Left lobe of liver (tissue), 2 donors: Measurements from ENCODE around the gene PTK6. TPM values are rescaled to one million over a fixed set of nuclear protein-coding genes. Genes with fewer than 3 reads are reported as not detected.
"Not testable (repeated sequence)": the region's sequence is repeated elsewhere in the genome, so short reads cannot be mapped to it uniquely, and the experiment has no call there.

Experiments used
- ATAC-seq: fragments of 200-7000 bp; cut with Tn5 transposase; one replicate; pipeline ENCODE4 v1.9.1; 2020; ENCODE audit warnings: mild to moderate bottlenecking, moderate library complexity
- DNase-seq: peaks from one replicate; pipeline ENCODE4 v3.0.0-alpha.2; 2020; ENCODE audit warnings: low spot score
- total RNA-seq: library from RNA; stranded (reverse); gene quantifications from one replicate; pipeline ENCODE4 v1.2.1, GENCODE V29; 2021
- donor health status: DM: no; HTN: no; CAD: no; lungs with moderate emphysema.
- donor health status: DM: no; HTN: yes; CAD: no.

Gene PTK6
- total RNA-seq, 1 donor from 2014 or later, result 12.0 TPM

DNA sequence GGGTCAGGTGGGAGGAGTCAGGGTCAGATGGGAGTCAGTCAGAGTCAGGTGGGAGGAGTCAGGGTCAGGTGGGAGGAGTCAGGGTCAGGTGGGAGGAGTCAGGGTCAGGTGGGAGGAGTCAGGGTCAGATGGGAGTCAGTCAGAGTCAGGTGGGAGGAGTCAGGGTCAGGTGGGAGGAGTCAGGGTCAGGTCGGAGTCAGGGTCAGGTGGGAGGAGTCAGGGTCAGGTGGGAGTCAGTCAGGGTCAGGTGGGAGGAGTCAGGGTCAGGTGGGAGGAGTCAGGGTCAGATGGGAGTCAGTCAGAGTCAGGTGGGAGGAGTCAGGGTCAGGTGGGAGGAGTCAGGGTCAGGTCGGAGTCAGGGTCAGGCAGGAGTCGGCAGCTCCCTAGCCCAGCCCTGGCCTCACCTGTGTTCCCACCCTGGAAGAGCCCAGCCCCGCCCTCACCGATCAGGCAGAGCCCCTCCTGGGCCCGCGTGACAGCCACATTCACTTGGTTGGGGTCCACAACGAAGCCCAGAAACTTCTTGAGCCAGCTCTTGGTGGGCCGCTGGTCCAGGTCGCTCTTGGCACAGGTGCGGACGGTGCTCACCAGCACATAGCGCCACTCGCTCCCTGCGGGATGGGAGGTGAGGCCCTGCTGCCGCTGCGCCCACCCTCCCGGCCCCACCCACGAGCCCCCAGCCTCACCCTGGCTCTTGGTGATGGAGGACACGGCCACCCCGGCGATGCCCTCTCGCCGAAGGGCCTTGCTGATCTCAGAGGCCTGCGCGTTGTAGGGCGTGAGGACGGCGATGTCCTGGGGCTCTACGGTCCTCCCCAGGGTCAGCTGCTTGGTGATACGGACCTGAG lies 22.5 kb upstream of the PTK6 start:
- DNase-seq, ATAC-seq: not testable (repeated sequence)

- DNase-seq (no peak), ATAC-seq (no peak)
These were observed 21.8 kb upstream of the PTK6 start for GRCh38 chr20:63558804-63559484.

- DNase-seq, result no peak
- no peak for ATAC-seq
These were observed 20.3 kb upstream of the PTK6 start for GRCh38 chr20:63557481-63557891.

DNA sequence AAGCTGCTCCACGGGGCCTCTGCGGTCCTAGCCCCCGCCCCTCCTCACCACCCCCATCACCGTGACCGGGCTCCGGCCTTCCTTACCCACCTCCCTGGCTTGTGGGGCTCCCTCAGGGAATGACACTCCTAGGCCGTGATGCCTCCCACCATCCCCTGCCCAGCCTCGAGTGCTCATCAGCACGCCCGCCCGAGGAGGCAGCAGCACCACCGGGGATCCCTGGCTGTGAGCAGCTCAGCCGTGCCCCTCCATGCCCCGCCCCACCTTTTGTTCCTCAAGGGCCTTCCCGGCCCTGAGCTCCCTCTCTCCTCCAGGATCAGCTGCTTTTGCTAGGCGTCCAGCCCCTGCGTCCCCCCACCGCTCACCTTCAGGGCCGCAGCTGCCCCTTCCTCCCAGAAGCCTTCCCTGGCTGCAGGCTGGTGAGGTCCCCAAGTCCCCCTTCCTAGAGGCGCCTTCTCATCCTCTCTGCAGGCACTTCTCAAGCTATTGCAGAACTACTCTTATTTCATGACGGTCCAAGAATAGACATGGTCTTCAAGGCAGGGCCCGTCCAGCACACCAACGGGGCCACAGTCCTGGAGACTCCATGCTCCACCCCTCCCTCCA lies 19.8 kb upstream of the PTK6 start:
- ATAC-seq, result no peak
- DNase-seq, result no peak

- ATAC-seq, result no peak
- no peak for DNase-seq
These were observed 18.6 kb upstream of the PTK6 start for GRCh38 chr20:63555661-63556381.

DNA sequence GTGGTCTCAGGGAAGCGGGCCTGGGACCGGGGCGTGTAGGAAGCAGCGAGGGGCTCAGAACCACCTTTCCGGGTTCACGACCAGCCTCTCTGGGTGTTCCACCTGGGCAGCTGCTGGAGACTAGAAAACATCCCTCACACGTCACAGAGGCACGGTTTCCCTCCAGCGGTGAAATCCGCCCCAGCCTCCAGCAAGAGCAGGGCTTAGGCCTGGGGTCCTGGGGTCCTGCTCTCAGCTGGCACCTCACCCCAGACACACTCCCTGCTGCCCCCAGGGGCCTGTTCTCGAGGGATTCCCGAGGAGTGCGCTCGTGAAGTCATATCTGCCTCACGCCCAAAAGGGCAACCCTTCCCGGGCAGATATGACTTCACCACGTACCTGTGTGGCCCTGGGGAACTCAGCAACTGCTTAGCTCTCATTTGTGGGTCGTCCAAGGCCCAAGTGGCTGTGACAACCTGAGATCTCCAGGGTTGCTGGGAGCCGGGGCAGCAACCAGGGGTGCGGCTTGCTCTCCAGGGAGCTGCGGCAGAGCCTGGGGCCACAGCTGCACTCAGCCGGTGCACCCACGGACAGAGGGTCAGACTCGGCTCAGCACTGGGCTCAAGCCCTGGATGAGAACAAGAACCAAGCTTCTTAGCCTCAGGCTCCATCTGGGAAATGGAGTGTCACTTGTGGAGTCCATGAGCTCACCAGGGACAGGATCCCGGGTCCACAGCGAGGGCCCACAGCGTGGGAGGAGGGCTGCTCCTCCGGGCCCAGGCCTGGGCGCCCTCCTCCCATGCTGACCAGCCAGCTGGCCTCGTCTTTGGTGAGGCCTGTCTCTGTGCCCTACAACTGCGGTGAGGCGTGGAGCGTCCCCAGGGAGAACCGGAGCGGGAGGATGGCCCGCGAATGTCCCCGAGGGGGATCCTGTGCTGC lies 17.4 kb upstream of the PTK6 start:
- ATAC-seq (no peak), DNase-seq (no peak)

DNA sequence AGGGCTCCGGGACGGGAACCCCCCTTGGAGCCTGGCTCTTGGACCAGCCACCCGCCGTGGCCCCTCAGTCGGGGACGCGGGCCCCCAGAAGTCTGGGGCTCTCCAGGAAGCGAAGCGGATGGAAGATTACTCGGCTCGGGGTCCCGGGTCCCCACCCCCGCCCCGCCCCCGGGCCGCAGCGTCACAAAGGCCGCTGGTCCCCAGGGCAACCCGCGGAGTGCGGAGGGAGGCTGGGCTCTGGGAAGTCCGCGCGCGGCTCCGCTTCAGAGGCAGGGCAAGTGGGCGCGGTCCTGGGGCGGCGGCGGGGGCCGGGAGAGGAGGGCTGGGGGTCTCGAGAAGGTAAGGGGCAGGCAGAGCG lies 16.7 kb upstream of the PTK6 start, which contains the start of gene FNDC11:
TSS of gene FNDC11 (plus strand) at position 227 of the 358 bp plus-strand sequence. CDS start 1,505 bp downstream, outside the sequence.
- ATAC-seq (peak; percentile 4), DNase-seq (no peak)

DNA sequence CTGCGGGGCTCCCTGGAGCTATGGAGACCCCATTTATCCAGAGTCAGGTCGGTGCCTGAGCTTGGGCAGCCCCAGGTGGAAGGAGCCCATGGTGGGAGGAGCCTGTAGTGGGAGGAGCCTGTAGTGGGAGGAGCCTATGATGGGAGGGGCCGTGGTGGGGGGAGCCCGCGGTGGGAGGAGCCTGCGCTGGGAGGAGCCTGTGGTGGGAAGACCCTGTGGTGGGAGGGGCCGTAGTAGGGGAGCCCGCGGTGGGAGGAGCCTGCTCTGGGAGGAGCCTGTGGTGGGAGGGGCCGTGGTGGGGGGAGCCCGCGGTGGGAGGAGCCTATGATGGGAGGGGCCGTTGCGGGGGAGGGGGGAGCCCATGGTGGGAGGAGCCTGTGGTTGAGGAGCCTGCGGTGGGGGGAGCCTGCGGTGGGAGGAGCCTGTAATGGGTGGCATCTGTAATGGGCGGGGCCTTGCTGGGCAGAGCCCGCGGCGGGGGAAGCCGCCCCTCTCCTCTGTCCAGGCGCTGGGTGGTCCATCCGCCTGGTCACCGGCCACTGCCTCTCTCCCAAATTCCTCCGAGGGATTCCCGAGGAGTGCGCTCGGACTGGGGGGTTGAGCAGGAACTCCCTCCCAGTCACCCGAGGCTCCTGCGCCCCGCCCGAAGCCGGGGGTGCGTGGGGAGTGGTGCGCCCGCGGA lies 16.2 kb upstream of the PTK6 start:
- peak; percentile 60 for ATAC-seq
- no peak for DNase-seq

- ATAC-seq (no peak), DNase-seq (no peak)
These were observed 15.5 kb upstream of the PTK6 start for GRCh38 chr20:63552481-63553249.

DNA sequence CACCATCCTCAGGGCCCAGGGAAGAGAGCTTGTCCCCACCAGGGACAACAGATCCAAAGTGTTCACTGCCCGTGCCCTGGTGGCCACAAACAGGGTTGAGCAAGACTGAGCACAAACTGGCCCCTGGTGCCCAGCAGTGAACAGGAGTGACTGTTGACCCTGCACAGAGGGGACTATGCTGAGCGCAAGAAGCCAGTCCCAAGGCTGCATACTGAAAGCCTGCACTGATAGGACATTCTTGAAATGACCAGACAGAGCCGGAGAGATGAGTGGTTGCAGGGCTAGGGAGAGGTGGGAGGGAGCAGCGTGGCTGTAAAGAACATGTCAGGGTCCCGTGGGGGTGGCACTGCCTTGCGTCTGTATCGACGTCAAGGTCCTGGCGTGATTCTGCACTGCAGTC lies 13.9 kb upstream of the PTK6 start:
- no peak for DNase-seq
- peak; percentile 69 for ATAC-seq

DNA sequence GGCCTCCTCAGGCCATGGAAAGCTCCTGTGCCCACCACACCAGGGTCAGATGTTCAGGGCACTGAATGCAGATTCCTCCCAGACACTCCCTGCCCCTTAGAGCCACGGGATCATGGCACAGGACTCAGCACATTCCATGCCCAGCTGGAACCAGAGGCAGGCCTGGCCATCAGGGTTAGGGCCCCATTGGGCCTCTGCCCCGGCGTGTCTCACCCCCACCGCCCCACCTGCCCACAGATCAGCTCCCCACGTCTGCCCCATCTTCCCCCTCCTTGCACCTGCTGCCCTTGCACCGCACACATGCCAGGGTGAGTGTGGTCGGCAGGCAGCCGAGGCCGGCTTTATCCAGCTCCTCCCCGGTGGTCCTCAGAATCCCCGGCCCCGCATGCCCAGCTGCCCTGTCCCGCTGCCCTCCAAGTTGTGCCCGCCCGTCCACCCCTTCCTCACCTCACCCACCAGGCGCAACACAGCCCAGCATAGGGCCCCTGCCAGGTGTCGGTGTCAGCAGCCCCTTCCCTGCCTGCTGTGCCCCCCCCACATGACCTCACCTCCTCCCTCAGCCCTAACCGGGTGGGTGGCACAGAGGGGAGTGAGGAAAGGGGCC lies 12.6 kb upstream of the PTK6 start:
- DNase-seq (no peak), ATAC-seq (no peak)

DNA sequence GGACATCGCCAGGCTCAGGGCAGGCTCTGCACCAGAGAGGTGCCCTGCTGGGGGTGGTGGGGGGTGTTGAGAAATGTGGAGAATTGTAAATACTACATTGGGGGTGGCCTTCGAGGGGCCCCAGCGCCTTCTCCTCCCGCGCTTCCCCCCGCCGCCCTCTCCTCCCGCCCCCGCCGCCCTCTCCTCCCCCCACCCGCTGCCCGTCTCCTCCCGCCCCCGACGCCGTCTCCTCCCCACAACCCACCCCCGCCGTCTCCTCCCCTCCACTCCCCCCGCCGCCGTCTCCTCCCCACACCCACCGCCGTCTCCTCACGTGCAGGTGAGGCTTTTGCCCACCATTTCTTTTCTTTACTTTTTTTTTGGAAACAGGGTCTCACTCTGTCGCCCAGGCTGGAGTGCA lies 11.8 kb upstream of the PTK6 start:
- DNase-seq, result no peak
- no peak for ATAC-seq

- DNase-seq (no peak), ATAC-seq (no peak)
These were observed 11.4 kb upstream of the PTK6 start for GRCh38 chr20:63548542-63548941.

DNA sequence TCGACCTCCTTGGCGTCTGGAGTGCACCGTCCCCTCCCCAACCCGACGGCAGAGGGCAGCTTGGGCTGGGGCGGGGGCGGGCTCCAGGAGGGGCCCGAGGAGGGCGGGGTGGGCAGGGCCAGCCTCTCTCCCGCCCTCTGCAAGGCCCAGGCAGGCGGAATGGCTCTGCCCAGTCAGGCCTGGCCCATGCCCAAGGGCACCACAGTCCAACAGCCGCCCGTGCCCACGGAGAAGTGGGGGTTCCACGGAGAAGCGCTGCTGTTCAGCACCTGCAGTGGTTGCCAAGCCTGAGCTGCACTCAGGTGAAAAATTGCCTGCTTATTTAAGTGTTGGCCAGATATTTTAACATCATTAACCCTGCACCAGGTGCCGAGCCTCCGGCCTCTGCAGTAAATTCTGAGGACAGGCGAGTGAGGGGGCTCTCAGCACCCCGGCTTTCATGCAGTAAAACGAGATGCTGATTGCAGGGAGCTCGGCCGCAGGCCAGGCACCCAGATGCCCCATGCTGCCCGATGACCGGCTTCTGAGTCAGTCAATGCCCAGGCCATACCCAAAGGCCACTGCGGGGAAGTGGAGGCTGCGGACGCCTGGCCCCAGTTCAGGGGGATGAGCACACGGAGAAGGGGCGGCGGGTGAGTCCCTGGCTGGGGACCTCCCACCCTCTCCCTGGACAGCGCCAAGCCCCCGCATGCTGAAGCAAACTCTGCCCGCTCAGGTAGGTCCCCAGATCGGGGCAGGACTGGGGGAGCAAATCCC lies 10.7 kb upstream of the PTK6 start, which contains the start of gene SRMS:
TSS of gene SRMS (minus strand) at position 25 of the 756 bp plus-strand sequence. CDS start 286 bp downstream, outside the sequence.
- DNase-seq (no peak), ATAC-seq (peak; percentile 34)

GRCh38 chr20:63546956-63547724 lies 10.0 kb upstream of the PTK6 start:
- no peak for ATAC-seq
- DNase-seq, result no peak

- DNase-seq (no peak), ATAC-seq (no peak)
These were observed 9.2 kb upstream of the PTK6 start for GRCh38 chr20:63546256-63546955.
